Measurements from ENCODE around the gene NFIA. TPM values are rescaled to one million over a fixed set of nuclear protein-coding genes. Genes with fewer than 3 reads are reported as not detected.

NFIA gene
- total RNA-seq, 4 donors from 2014 or later, result 134 to 183 (median 148) TPM

DNA sequence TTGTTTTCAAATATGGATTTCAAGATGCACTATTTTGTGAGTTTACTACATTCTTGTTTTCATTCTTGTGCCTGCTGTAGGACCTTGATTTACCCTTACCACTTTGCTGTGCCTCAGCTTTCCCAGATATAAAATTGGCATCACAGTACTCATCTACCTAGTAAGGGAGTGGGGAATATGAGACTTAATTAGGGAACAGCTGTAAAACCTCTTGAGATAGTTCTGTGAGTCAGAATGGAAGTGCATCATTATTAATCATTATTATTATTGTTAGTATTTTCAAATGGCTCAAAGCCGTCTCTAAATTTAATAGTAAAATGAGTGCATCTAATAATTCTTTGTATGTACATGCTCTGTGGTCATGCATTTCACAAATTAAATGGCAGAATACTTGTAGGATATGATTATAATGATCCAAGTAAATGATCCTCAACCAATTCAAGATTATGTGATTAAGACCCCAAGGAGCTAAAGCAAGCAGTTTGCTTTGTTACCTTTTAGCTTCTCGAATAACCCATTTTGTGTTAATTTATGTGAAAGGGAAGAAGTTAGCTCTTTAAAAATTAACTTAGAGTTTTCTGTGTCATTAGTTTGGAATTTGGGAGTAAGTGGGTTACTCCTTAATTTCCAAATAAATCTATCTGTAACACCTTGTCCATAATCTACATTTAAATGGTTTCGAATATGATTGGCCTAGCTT is 155.4 kb downstream of the NFIA start:
- Histone ChIP-seq H3K4me3 (no peak overlapping the region), H3K36me3 (no peaks in the 10 kb centered on the region), H3K9me3 (no peaks in the 10 kb centered on the region), H3K4me1 (peaks cover 15 to 61% (median 43%) of the 10 kb centered on the region in 4 donors), H3K27ac (replicated peaks in 1 of 4) (peak overlapping the region in 2 of 4 donors; percentile 7 to 35), H3K27me3 (no peaks in the 10 kb centered on the region)
- WGBS, result 80% methylated on average over 3 of the region's 3 CpGs
- no peak for DNase-seq (ENCODE audit: extremely low spot score)
- intact Hi-C loops (cut with DNase I), result no loop called here
- no peak for TF ChIP-seq POLR2AphosphoS5 (IDR thresholded peaks at IDR 0.05)
- no peak for TF ChIP-seq EP300 (IDR thresholded peaks at IDR 0.05)
- no peak for TF ChIP-seq POLR2A (IDR thresholded peaks at IDR 0.05; ENCODE audit: low read depth)
- TF ChIP-seq CTCF (IDR thresholded peaks at IDR 0.05), result no peak

GRCh38 chr1:61238359-61238665 is 156.0 kb downstream of the NFIA start:
- WGBS, result 72% methylated on average over 5 of the region's 5 CpGs
- Histone ChIP-seq H3K4me1 (peaks cover 17 to 61% (median 43%) of the 10 kb centered on the region in 4 donors), H3K27ac (replicated peaks in 1 of 4) (peak overlapping the region in 2 of 4 donors; percentile 7 to 35), H3K36me3 (no peaks in the 10 kb centered on the region), H3K27me3 (no peaks in the 10 kb centered on the region), H3K4me3 (no peak overlapping the region), H3K9me3 (no peaks in the 10 kb centered on the region)
- no peak for DNase-seq (ENCODE audit: extremely low spot score)
- intact Hi-C loops (cut with DNase I), result no loop called here
- TF ChIP-seq POLR2A (IDR thresholded peaks at IDR 0.05; ENCODE audit: low read depth) (no peak), CTCF (IDR thresholded peaks at IDR 0.05) (no peak), POLR2AphosphoS5 (IDR thresholded peaks at IDR 0.05) (no peak)

GRCh38 chr1:61240878-61241277 is 158.5 kb downstream of the NFIA start:
- Histone ChIP-seq H3K4me1 (peaks cover 23 to 71% (median 63%) of the 10 kb centered on the region in 4 donors), H3K27me3 (no peaks in the 10 kb centered on the region), H3K27ac (replicated peaks in 1 of 4) (peak overlapping the region; percentile 77 to 84 (median 78)), H3K36me3 (no peaks in the 10 kb centered on the region), H3K9me3 (no peaks in the 10 kb centered on the region), H3K4me3 (peak overlapping the region; percentile 33 to 44 (median 39))
- DNase-seq (ENCODE audit: extremely low spot score), result no peak
- WGBS, result 67% methylated on average over 3 of the region's 3 CpGs
- intact Hi-C loops (cut with DNase I), result loop anchor here (10.0 kb wide), 1 partner anchor 156 kb away; the partner anchor contains the start of gene NFIA
- TF ChIP-seq CTCF (IDR thresholded peaks at IDR 0.05), result no peak
- no peak for TF ChIP-seq POLR2AphosphoS5 (IDR thresholded peaks at IDR 0.05)
- TF ChIP-seq POLR2A (IDR thresholded peaks at IDR 0.05; ENCODE audit: low read depth), result no peak
- TF ChIP-seq EP300 (IDR thresholded peaks at IDR 0.05), result no peak

- Histone ChIP-seq H3K27me3 (no peaks in the 10 kb centered on the region), H3K9me3 (no peaks in the 10 kb centered on the region), H3K36me3 (no peaks in the 10 kb centered on the region), H3K4me3 (peak overlapping the region; percentile 33 to 44 (median 39)), H3K27ac (replicated peaks in 1 of 4) (peak overlapping the region; percentile 77 to 84 (median 78)), H3K4me1 (peaks cover 23 to 72% (median 63%) of the 10 kb centered on the region in 4 donors)
- TF ChIP-seq POLR2AphosphoS5 (IDR thresholded peaks at IDR 0.05) (peak; percentile 47 to 66), CTCF (IDR thresholded peaks at IDR 0.05) (no peak)
- intact Hi-C loops (cut with DNase I), result loop anchor here (10.0 kb wide), 1 partner anchor 157 kb away; the partner anchor contains the start of gene NFIA
- 11% methylated on average over 4 of the region's 4 CpGs for WGBS
- peak; percentile 94 for DNase-seq (ENCODE audit: extremely low spot score)
These were observed 159.1 kb downstream of the NFIA start for GRCh38 chr1:61241411-61241838.

Measured in esophagus muscularis mucosa (tissue), 4 donors.